HCT116 (cell line): ENCODE data around the gene GRPR. TPM values are rescaled to one million over a fixed set of nuclear protein-coding genes. Genes with fewer than 3 reads are reported as not detected.
A peak's percentile ranks its signal among the peaks of the same experiment; 100 is the strongest.

ENCODE experiments used
- ATAC-seq: fragments of 200-7000 bp; cut with Tn5 transposase; 2 replicates; pipeline ENCODE4 v1.9.1; 2020; ENCODE audit warnings: mild to moderate bottlenecking, moderate library complexity
- BruUV-seq: library from RNA; stranded (reverse); fragments of 400-500 nt; replicated peaks from 2 replicates; lab custom pipeline; 2021; lab: Mats Ljungman, UMichigan
- CTCF ChIA-PET: fragments of 300-600 bp; sonication (Branson Sonifier 250); formaldehyde crosslinking; loops from one replicate; lab custom pipeline; 2021; ENCODE audit warnings: antibody characterized with exemption; lab: Charles Lee
- POLR2A ChIA-PET: fragments of 300-600, 350-600 bp; sonication (Branson Sonifier 250); formaldehyde crosslinking; loops from one replicate; lab custom pipeline; 2021; ENCODE audit warnings: antibody characterized with exemption; lab: Charles Lee
- RAD21 ChIA-PET, 2 experiments: fragments of 300-600 bp; sonication (Branson Sonifier 250); formaldehyde crosslinking; loops; one replicate each; lab custom pipeline; 2023; ENCODE audit warnings: low total read pairs in 2 of 2; ENCODE audit not compliant: uncharacterized antibody in 2 of 2, unreplicated experiment in 2 of 2, low non-redundant PET in 1 of 2; lab: Charles Lee
- DNase-seq: peaks from one replicate; pipeline ENCODE4 v3.0.0-alpha.2; 2010; ENCODE audit warnings: low read depth, low spot score
- H2AFZ ChIP-seq: fragments of 200-600 bp; shearing (Covaris generic), sonication (generic); 2 replicates; pipeline ENCODE4 v1.6.1; 2017; ENCODE audit warnings: low read depth, mixed run types, mixed read lengths, antibody characterized with exemption, low read length; ENCODE audit not compliant: poor library complexity, severe bottlenecking
- H3K27ac ChIP-seq: 2 replicates; pipeline ENCODE4 v1.5.1; 2012; ENCODE audit warnings: low read depth, low read length
- H3K27me3 ChIP-seq: fragments of 200-600 bp; sonication (generic); 2 replicates; pipeline ENCODE4 v1.6.1; 2016; ENCODE audit warnings: mixed run types, low read length, mixed read lengths; ENCODE audit not compliant: insufficient read depth
- H3K36me3 ChIP-seq, 2 experiments: fragments of 200-500 bp in 1 of 2; fragments of 200-600 bp in 1 of 2; sonication (Bioruptor generic) in 1 of 2; sonication (generic) in 1 of 2; 2 replicates each; pipeline versions ENCODE4 v1.5.1 to v1.6.1; 2014 to 2016; ENCODE audit warnings: low read length in 2 of 2, inconsistent platforms in 1 of 2, mixed read lengths in 1 of 2, mixed run types in 1 of 2; ENCODE audit not compliant: insufficient read depth in 2 of 2, control insufficient read depth in 1 of 2
- H3K4me1 ChIP-seq, 2 experiments: fragments of 200-600 bp in 1 of 2; sonication (generic) in 1 of 2; 2 replicates each; pipeline versions ENCODE4 v1.5.1 to v1.6.1; 2012 to 2017; ENCODE audit warnings: low read length in 2 of 2, inconsistent platforms in 1 of 2, mild to moderate bottlenecking in 1 of 2, mixed read lengths in 1 of 2, mixed run types in 1 of 2, moderate library complexity in 1 of 2; ENCODE audit not compliant: insufficient read depth in 2 of 2, control insufficient read depth in 1 of 2
- H3K4me2 ChIP-seq: fragments of 200-600 bp; sonication (generic); 2 replicates; pipeline ENCODE4 v1.6.1; 2017; ENCODE audit warnings: mixed run types, low read length, mixed read lengths
- H3K4me3 ChIP-seq, 2 experiments: fragments of 200-600 bp in 1 of 2; sonication (generic) in 1 of 2; replicated peaks in 1 of 2; 2 replicates each; pipeline ENCODE4 v1.5.1; 2011 to 2016; ENCODE audit warnings: low read length in 2 of 2, control low read depth in 1 of 2, low read depth in 1 of 2, mild to moderate bottlenecking in 1 of 2, mixed read lengths in 1 of 2, mixed run types in 1 of 2
- H3K79me2 ChIP-seq: fragments of 200-600 bp; sonication (generic); 2 replicates; pipeline ENCODE4 v1.6.1; 2017; ENCODE audit warnings: mild to moderate bottlenecking, mixed run types, low read length, moderate library complexity, mixed read lengths; ENCODE audit not compliant: insufficient read depth
- H3K9ac ChIP-seq: fragments of 200-600 bp; sonication (generic); 2 replicates; pipeline ENCODE4 v1.6.1; 2016; ENCODE audit warnings: low read length, mixed read lengths
- H3K9me2 ChIP-seq: fragments of 200-600 bp; sonication (generic), shearing (Covaris generic); 2 replicates; pipeline ENCODE4 v1.6.1; 2017; ENCODE audit warnings: mixed run types, mild to moderate bottlenecking, moderate library complexity; ENCODE audit not compliant: insufficient read depth
- H3K9me3 ChIP-seq, 2 experiments: fragments of 200-500 bp in 1 of 2; fragments of 200-600 bp in 1 of 2; sonication (Bioruptor generic) in 1 of 2; sonication (generic) in 1 of 2; 2 replicates each; pipeline ENCODE4 v1.6.1; 2014 to 2017; ENCODE audit warnings: low read length in 2 of 2, mixed read lengths in 2 of 2, inconsistent platforms in 1 of 2, low read depth in 1 of 2, mild to moderate bottlenecking in 1 of 2, mixed run types in 1 of 2, moderate library complexity in 1 of 2; ENCODE audit not compliant: control insufficient read depth in 1 of 2, insufficient read depth in 1 of 2
- H4K20me1 ChIP-seq: fragments of 200-600 bp; sonication (generic), shearing (Covaris generic); 2 replicates; pipeline ENCODE4 v1.6.1; 2017; ENCODE audit warnings: mixed run types, mild to moderate bottlenecking, moderate library complexity; ENCODE audit not compliant: insufficient read depth
- CEBPB ChIP-seq: IDR thresholded peaks from 2 replicates; pipeline ENCODE4 v1.6.1; 2012; ENCODE audit warnings: low read depth
- CTCF ChIP-seq, 3 experiments: fragments of 200-600 bp in 1 of 3; sonication (generic) in 1 of 3; IDR thresholded peaks in 2 of 3; conservative IDR thresholded peaks in 1 of 3; 2 replicates each; pipeline ENCODE4 v1.5.1; 2012 to 2017; ENCODE audit warnings: low read depth in 2 of 3, low read length in 2 of 3, antibody characterized with exemption in 1 of 3, borderline replicate concordance in 1 of 3, control low read depth in 1 of 3, mild to moderate bottlenecking in 1 of 3, mixed read lengths in 1 of 3, mixed run types in 1 of 3, moderate library complexity in 1 of 3; ENCODE audit not compliant: insufficient read depth in 1 of 3
- EGR1 ChIP-seq: IDR thresholded peaks from 2 replicates; pipeline ENCODE4 v1.6.1; 2012; ENCODE audit warnings: low read depth
- JUND ChIP-seq: IDR thresholded peaks from 2 replicates; pipeline ENCODE4 v1.6.1; 2012
- RAD21 ChIP-seq: IDR thresholded peaks from 2 replicates; pipeline ENCODE4 v1.6.1; 2012; ENCODE audit warnings: low read depth, mild to moderate bottlenecking
- SRF ChIP-seq: IDR thresholded peaks from 2 replicates; pipeline ENCODE4 v1.6.1; 2012; ENCODE audit warnings: low read depth
- intact Hi-C: fragments of 100-400 bp; cut with micrococcal nuclease; formaldehyde crosslinking; loops from 2 replicates; pipeline ENCODE4 v1.10.0; 2022
- total RNA-seq: library from RNA; stranded (reverse); gene quantifications from one replicate; pipeline ENCODE4 v1.2.1, GENCODE V29; 2021; ENCODE audit not compliant: unreplicated experiment
- TF ChIP-seq, protein P1 (sequence below): IDR thresholded peaks from 2 replicates; pipeline ENCODE4 v1.6.1; 2012

Gene GRPR
- total RNA-seq, 1 experiment from 2014 or later, result 0.15 TPM

GRCh38 chrX:16137416-16138107 is 14.2 kb downstream of the GRPR start (continued):
- no peak for TF ChIP-seq JUND

DNA sequence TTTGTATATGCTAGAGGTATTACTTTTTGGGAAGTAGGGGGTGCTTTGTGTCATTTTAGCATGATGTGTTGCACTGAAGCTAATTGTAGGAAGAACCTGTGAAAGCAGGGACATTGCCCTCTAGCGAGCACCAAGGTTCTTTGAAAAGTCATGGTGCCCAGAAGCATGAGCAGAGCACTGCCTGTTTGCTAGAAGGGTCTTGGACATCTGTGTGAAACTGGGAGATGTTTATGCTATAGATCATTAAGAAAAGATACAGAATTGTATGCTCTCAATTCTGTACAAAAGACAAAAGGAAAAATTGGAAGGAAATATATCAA is 14.7 kb downstream of the GRPR start:
- intact Hi-C loops, result no loop called here
- no peaks in the 10 kb centered on the region for H4K20me1 ChIP-seq
- H3K36me3 ChIP-seq, result no peaks in the 10 kb centered on the region
- ATAC-seq (peak; percentile 52; the same call in 1 of the 2 replicates), DNase-seq (peak; percentile 12)
- H3K4me2 ChIP-seq, result no peak overlapping the region
- H3K27ac ChIP-seq, result no peak overlapping the region
- H3K4me3 ChIP-seq, result no peak overlapping the region
- no peak overlapping the region for H2AFZ ChIP-seq
- BruUV-seq, result no TSS peak
- H3K9me2 ChIP-seq, result no peaks in the 10 kb centered on the region
- ChIA-PET RAD21 (no interaction called here), POLR2A (no interaction called here), CTCF (interaction anchor here (0.9 to 1.7 kb wide), 3 partner anchors 10 to 74 kb away, joined by 3 to 6 read pairs (median 3); partner anchors contain the start of gene GRPR)
- peaks cover 0 to 4% of the 10 kb centered on the region in 2 experiments; a peak in 1 of 4 replicates for H3K4me1 ChIP-seq
- no peaks in the 10 kb centered on the region for H3K79me2 ChIP-seq
- no peaks in the 10 kb centered on the region for H3K9me3 ChIP-seq
- TF ChIP-seq CTCF (IDR thresholded peaks at IDR 0.05 in 2 of 3, conservative IDR thresholded peaks at IDR 0.05 in 1 of 3; ENCODE audit: borderline replicate concordance in 1 of 3, insufficient read depth in 1 of 3, low read depth in 2 of 3, low read length in 2 of 3), result peak; percentile 24 to 36 (median 34); a peak in 3 of 6 replicates
- peak; percentile 42; the same call in 1 of the 2 replicates for TF ChIP-seq RAD21
- TF ChIP-seq SRF, result no peak
- TF ChIP-seq EGR1, result no peak
- no peak for TF ChIP-seq CEBPB
- TF ChIP-seq, protein P1, sequence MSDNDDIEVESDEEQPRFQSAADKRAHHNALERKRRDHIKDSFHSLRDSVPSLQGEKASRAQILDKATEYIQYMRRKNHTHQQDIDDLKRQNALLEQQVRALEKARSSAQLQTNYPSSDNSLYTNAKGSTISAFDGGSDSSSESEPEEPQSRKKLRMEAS, result no peak
- H3K9ac ChIP-seq, result no peak overlapping the region
- H3K27me3 ChIP-seq, result no peaks in the 10 kb centered on the region
